Measurements from ENCODE around the gene USP16. TPM values are rescaled to one million over a fixed set of nuclear protein-coding genes. Genes with fewer than 3 reads are reported as not detected.
A peak's percentile ranks its signal among the peaks of the same experiment; 100 is the strongest.

Gene USP16
- 46.9 and 72.4 TPM in 2 replicates for total RNA-seq (2016; rRNA removed; fragmentation: Illumina TruSeq; extraction: Trizol)
- 8.2 and 9.5 TPM in 2 replicates for total RNA-seq (2016; cell fraction: cytosol; rRNA removed; fragmentation: Illumina TruSeq; extraction: Trizol; ENCODE audit: low read depth)
- 46.8 and 73.9 TPM in 2 replicates for total RNA-seq (2016; cell fraction: insoluble cytoplasmic fraction; rRNA removed; fragmentation: Illumina TruSeq; extraction: Trizol)
- 25.9 and 27.0 TPM in 2 replicates for total RNA-seq (2016; cell fraction: membrane; rRNA removed; fragmentation: Illumina TruSeq; extraction: Trizol)
- total RNA-seq (2016; cell fraction: nucleus; rRNA removed; fragmentation: Illumina TruSeq; extraction: Trizol) = 31.9 and 37.3 TPM in 2 replicates
- 12.0 and 16.5 TPM in 2 replicates for polyA plus RNA-seq (2011; rRNA removed)
- polyA plus RNA-seq (2011; cell fraction: cytosol; rRNA removed) = 4.6 and 7.2 TPM in 2 replicates
- polyA plus RNA-seq (2011; cell fraction: nucleus; rRNA removed) = 10.3 and 11.5 TPM in 2 replicates
- 20.8 and 28.1 TPM in 2 replicates for polyA plus RNA-seq (2012)
- polyA plus RNA-seq (2016; cell fraction: cytosol; fragmentation: Illumina TruSeq; extraction: Trizol; ENCODE audit: low read depth) = 3.3 and 3.5 TPM in 2 replicates
- polyA plus RNA-seq (2016; cell fraction: insoluble cytoplasmic fraction; fragmentation: Illumina TruSeq; extraction: Trizol; ENCODE audit: low read depth) = 48.3 and 53.1 TPM in 2 replicates
- polyA plus RNA-seq (2016; cell fraction: membrane; fragmentation: Illumina TruSeq; extraction: Trizol; ENCODE audit: low read depth) = 8.0 and 9.3 TPM in 2 replicates
- polyA plus RNA-seq (2016; cell fraction: nucleus; fragmentation: Illumina TruSeq; extraction: Trizol; ENCODE audit: insufficient read depth, low read depth) = 41.1 and 44.1 TPM in 2 replicates
- 4.9 and 7.5 TPM in 2 replicates for polyA minus RNA-seq (2011; rRNA and poly(A)+ RNA removed; ENCODE audit: low replicate concordance)
- polyA minus RNA-seq (2011; cell fraction: cytosol; rRNA and poly(A)+ RNA removed) = 10.9 and 11.0 TPM in 2 replicates
- polyA minus RNA-seq (2011; cell fraction: nucleus; rRNA and poly(A)+ RNA removed) = 29.6 and 30.9 TPM in 2 replicates
- percentile 92 among the genes with signal in this experiment for Bru-seq, nascent RNA
- BruChase-seq, experiment 1, labeled RNA remaining after a 6-hour chase = percentile 96 among the genes with signal in this experiment
- percentile 95 among the genes with signal in this experiment for BruChase-seq, experiment 2, labeled RNA remaining after a 2-hour chase
- long read RNA-seq, experiment 1, partial matches to known transcripts = 36 of 41 reads
- long read RNA-seq, experiment 1, other reads (novel, unspliced or antisense) = 2 of 41 reads
- long read RNA-seq, experiment 2, transcript USP16-203 (18 exons, 2,960 nt) = major isoform, 6 of 28 reads
- long read RNA-seq, experiment 2, partial matches to known transcripts = 14 of 28 reads
- long read RNA-seq, experiment 2, other reads (novel, unspliced or antisense) = 4 of 28 reads

DNA sequence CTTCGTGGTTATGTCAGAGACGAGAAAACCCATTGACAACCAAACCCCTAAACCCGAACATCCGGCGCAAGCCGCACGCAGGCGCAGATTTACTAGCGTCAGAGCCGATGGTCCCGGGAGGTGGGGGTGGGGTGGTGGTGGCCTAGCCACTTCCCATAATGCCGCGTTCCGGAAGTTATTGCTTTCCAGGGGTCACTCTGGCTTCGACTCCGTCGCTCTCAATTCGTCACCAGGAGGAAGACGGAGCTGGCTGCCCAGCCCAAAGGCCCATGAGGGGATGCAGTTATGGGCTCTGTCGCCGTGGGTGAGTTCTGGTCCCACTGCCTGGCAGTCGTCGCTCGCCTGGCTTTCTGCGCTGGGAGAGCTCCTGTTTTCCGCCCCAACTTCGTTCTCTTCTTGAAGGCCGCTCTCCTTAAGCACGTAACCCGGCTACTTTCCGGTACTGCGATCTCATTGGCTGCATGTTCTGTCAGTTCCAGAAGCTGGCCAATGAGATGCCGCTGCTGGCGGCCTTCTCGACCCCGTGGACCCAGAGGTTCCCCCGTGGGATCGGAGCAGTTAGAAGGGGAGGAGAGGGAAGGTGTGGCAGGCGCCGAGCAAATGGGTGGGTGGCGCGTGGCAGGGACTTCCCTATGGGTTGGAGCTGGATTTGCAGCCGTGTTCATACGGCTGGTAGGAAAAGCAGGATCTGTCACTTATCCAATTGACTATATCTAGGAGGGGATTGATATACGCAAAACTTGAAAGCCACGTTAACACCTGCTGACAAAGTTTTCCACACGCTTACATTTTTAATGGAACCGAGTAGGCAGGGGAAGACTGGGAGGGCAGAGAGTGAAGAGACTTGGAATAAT, at the start of gene USP16:
Gene USP16 (plus strand): TSS at position 195 of the 854 bp plus-strand sequence. CDS start 3,246 bp downstream, outside the sequence.
- intact Hi-C loops (cut with micrococcal nuclease; ENCODE audit: unreplicated experiment) = loop anchor here (1.0 to 2.0 kb wide), 3 partner anchors 22 to 48 kb away; partner anchors contain the start of genes CCT8 and LTN1
- peak within 1 kb of the TSS; percentile 99 for H3K9ac ChIP-seq (ENCODE audit: insufficient read depth, low read depth, low read length)
- ATAC-seq (peak; percentile 98), FAIRE-seq (peak; percentile 92), DNase-seq (ENCODE audit: low spot score) (peak; percentile 95)
- CTCF ChIA-PET (ENCODE audit: low intra/inter-chr PET ratio, low total read pairs) = no interaction called here
- no peaks in the 10 kb centered on the region; a peak in 1 of 5 replicates for H3K27me3 ChIP-seq (ENCODE audit: control insufficient read depth in 1 of 2, insufficient read depth in 2 of 2, low read length in 2 of 2)
- peak within 1 kb of the TSS; percentile 87 for H3K4me2 ChIP-seq (ENCODE audit: low read depth, low read length)
- H4K20me1 ChIP-seq (ENCODE audit: insufficient read depth, low read length) = no peaks in the 10 kb centered on the region
- WGBS (ENCODE audit: low lambda C conversion rate) = under 1% methylated on average over 42 of the region's 48 CpGs
- peaks cover 44% of the 10 kb centered on the region for H3K4me1 ChIP-seq (ENCODE audit: insufficient read depth, low read length)
- peak within 1 kb of the TSS; percentile 99 for H3K27ac ChIP-seq (ENCODE audit: extremely low read length, insufficient read depth, low read length)
- peak within 1 kb of the TSS; percentile 59 for H2AFZ ChIP-seq (ENCODE audit: low read length)
- POLR2A ChIA-PET = interaction anchor here (0.8 to 5.2 kb wide), 11 partner anchors 12 to 274 kb away, joined by 3 to 94 read pairs (median 5); partner anchors contain the start of genes BACH1, CCT8 and LTN1
- no peaks in the 10 kb centered on the region for H3K9me3 ChIP-seq (ENCODE audit: low read length)
- H3K36me3 ChIP-seq (replicated peaks in 1 of 2; ENCODE audit: control insufficient read depth in 1 of 2, insufficient read depth in 2 of 2, low read length in 2 of 2) = peaks cover 0 to 7% of the 10 kb centered on the region in 2 experiments; a peak in 4 of 5 replicates
- H3K79me2 ChIP-seq (ENCODE audit: insufficient read depth, low read length) = peaks cover 32% of the 10 kb centered on the region
- no TSS peak for BruUV-seq (replicated peaks)
- H3K4me3 ChIP-seq (replicated peaks in 1 of 3; ENCODE audit: insufficient read depth in 1 of 3, low read depth in 2 of 3, low read length in 3 of 3) = peak within 1 kb of the TSS; percentile 79 to 94 (median 83)
- in situ Hi-C loops (cut with HindIII; ENCODE audit: extremely low pct_ligation_motif_present, low pct_unique_long_range_greater_than_20kb) = no loop called here
- TF ChIP-seq TOE1 (CRISPR knock-in tag; IDR thresholded peaks at IDR 0.05) (0 out of 2 replicates have a peak, but pooled peaks have one; percentile 24), ZNF619 (CRISPR knock-in tag; IDR thresholded peaks at IDR 0.05) (no peak), ZNF431 (CRISPR knock-in tag; IDR thresholded peaks at IDR 0.05; ENCODE audit: borderline replicate concordance, low read depth) (peak; percentile 73; the same call in 1 of the 2 replicates)
- TF ChIP-seq, protein P1, sequence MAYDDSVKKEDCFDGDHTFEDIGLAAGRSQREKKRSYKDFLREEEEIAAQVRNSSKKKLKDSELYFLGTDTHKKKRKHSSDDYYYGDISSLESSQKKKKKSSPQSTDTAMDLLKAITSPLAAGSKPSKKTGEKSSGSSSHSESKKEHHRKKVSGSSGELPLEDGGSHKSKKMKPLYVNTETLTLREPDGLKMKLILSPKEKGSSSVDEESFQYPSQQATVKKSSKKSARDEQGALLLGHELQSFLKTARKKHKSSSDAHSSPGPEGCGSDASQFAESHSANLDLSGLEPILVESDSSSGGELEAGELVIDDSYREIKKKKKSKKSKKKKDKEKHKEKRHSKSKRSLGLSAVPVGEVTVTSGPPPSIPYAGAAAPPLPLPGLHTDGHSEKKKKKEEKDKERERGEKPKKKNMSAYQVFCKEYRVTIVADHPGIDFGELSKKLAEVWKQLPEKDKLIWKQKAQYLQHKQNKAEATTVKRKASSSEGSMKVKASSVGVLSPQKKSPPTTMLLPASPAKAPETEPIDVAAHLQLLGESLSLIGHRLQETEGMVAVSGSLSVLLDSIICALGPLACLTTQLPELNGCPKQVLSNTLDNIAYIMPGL (CRISPR knock-in tag; IDR thresholded peaks at IDR 0.05; ENCODE audit: borderline replicate concordance in 1 of 2, low read depth in 1 of 2) = no peak; a peak in 2 of 4 replicates
- TF ChIP-seq, protein P2, sequence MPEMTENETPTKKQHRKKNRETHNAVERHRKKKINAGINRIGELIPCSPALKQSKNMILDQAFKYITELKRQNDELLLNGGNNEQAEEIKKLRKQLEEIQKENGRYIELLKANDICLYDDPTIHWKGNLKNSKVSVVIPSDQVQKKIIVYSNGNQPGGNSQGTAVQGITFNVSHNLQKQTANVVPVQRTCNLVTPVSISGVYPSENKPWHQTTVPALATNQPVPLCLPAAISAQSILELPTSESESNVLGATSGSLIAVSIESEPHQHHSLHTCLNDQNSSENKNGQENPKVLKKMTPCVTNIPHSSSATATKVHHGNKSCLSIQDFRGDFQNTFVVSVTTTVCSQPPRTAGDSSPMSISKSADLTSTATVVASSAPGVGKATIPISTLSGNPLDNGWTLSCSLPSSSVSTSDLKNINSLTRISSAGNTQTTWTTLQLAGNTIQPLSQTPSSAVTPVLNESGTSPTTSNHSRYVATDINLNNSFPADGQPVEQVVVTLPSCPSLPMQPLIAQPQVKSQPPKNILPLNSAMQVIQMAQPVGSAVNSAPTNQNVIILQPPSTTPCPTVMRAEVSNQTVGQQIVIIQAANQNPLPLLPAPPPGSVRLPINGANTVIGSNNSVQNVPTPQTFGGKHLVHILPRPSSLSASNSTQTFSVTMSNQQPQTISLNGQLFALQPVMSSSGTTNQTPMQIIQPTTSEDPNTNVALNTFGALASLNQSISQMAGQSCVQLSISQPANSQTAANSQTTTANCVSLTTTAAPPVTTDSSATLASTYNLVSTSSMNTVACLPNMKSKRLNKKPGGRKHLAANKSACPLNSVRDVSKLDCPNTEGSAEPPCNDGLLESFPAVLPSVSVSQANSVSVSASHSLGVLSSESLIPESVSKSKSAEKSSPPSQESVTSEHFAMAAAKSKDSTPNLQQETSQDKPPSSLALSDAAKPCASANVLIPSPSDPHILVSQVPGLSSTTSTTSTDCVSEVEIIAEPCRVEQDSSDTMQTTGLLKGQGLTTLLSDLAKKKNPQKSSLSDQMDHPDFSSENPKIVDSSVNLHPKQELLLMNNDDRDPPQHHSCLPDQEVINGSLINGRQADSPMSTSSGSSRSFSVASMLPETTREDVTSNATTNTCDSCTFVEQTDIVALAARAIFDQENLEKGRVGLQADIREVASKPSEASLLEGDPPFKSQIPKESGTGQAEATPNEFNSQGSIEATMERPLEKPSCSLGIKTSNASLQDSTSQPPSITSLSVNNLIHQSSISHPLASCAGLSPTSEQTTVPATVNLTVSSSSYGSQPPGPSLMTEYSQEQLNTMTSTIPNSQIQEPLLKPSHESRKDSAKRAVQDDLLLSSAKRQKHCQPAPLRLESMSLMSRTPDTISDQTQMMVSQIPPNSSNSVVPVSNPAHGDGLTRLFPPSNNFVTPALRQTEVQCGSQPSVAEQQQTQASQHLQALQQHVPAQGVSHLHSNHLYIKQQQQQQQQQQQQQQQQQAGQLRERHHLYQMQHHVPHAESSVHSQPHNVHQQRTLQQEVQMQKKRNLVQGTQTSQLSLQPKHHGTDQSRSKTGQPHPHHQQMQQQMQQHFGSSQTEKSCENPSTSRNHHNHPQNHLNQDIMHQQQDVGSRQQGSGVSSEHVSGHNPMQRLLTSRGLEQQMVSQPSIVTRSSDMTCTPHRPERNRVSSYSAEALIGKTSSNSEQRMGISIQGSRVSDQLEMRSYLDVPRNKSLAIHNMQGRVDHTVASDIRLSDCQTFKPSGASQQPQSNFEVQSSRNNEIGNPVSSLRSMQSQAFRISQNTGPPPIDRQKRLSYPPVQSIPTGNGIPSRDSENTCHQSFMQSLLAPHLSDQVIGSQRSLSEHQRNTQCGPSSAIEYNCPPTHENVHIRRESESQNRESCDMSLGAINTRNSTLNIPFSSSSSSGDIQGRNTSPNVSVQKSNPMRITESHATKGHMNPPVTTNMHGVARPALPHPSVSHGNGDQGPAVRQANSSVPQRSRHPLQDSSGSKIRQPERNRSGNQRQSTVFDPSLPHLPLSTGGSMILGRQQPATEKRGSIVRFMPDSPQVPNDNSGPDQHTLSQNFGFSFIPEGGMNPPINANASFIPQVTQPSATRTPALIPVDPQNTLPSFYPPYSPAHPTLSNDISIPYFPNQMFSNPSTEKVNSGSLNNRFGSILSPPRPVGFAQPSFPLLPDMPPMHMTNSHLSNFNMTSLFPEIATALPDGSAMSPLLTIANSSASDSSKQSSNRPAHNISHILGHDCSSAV (CRISPR knock-in tag; IDR thresholded peaks at IDR 0.05; ENCODE audit: borderline replicate concordance) = no peak

Measured in HepG2 (cell line).